GM21526 (cell line): ENCODE measurements around the gene FGD2.
"Not testable (repeated sequence)": the region's sequence is repeated elsewhere in the genome, so short reads cannot be mapped to it uniquely, and the experiment has no call there.

Source experiments
- ATAC-seq: cut with Tn5 transposase; IDR thresholded peaks from one replicate; pipeline ENCODE4 v1.9.1; 2021; ENCODE audit warnings: moderate library complexity; ENCODE audit not compliant: unreplicated experiment, low FRiP score

FGD2 gene

DNA sequence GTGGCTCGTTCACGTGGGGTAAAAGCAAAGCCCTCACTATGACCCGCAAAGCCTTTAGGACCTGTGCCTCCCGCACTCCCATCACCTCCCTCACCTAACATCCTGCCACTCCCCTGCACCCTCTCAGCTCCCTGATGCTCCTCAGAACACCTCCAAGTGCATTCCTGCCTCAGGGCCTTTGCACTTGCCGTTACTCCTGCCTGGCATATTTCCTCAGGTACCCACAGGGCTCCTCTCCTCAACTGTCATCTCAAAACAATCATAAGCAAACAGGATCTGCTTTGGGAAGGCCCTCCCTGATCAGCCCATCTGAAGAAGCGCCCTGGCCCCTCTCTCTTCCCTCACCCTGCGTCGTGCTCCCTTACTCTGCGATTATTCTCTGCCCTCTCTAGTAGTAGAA lies 49.1 kb downstream of the FGD2 start:
- ATAC-seq, result no peak

DNA sequence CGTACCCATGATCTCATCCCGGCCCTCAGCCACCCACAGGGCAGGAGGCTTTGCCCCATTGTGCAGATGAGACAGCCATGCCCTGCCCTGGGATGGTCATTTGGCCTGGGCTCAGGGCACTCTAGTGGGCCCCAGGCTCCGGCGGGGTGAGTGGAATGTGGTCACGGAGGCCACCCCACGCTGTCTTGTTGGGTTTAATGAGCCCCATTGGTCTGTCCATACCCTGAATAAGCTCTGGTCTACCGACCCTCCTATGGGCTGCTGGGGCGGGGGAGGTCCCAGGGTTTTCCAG lies 50.6 kb downstream of the FGD2 start:
- ATAC-seq, result no peak

DNA sequence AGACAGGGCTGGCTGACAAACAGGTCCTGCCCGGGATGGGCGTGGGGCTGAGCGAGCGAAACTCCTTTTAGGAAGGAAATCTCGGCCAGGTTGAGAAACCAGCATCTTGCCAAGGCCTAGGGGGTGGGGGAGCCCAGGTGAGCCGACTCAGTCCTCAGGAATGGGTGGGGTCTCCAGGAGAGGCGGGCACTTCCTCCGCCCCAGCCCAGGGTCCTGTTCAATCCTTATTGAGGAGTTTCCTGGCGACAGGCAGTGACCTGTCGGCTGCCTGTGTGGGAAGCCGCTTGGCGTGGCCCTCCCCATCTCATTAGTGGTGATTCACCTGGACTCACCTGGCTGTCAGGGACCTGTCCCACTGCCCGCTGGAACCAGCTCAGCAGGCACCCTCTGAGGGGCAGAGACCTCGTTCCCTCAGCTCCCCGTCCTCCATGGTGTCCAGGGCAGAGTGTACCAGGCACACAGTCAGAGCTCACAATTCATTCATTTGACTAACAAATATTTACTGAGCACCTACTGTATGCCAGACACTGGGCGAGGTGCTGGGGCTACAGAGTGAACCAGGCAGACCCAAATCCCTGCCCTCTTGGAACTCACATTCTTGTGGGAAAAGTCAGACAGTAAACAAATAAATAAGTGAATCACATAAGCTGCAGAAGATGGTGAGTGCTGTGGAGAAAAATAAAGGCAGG lies 51.1 kb downstream of the FGD2 start:
- ATAC-seq, result no peak

DNA sequence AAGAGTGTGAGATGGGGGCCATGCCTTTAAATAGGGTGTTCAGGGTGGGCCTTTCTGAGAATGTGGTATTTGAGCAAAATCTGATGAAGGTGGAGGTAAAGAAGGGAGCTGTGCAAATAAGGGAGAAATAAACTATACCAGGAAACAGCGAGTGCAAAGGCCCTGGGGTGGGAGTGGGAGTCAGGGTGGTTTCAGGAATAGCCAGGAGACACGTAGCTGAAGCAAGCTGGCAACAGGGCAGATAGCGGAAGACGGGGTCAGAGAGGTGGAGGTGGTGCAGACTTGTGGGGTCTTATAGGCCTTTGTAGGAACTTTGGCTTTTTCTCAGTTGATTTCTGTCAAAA lies 51.6 kb downstream of the FGD2 start:
- no peak for ATAC-seq

DNA sequence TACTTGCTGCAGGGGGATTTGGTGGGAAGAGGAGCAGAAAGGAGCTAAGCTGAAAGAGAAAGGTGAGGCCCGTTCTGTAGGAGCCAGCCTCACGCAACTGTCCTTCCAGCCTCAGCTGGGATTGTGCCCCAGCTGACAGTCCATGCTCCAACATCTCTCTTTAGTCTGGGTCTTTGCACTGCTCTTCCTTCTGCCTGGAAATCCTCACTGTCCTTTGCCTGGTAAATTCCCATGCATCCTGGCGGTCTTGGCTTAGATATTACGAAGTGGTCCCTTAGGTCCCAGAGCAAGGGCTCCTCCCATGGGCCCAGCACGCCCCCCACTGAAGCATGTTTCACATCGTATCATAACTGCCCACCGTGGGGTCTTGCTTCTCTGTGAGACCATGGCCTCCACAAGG lies 52.2 kb downstream of the FGD2 start:
- ATAC-seq, result no peak

DNA sequence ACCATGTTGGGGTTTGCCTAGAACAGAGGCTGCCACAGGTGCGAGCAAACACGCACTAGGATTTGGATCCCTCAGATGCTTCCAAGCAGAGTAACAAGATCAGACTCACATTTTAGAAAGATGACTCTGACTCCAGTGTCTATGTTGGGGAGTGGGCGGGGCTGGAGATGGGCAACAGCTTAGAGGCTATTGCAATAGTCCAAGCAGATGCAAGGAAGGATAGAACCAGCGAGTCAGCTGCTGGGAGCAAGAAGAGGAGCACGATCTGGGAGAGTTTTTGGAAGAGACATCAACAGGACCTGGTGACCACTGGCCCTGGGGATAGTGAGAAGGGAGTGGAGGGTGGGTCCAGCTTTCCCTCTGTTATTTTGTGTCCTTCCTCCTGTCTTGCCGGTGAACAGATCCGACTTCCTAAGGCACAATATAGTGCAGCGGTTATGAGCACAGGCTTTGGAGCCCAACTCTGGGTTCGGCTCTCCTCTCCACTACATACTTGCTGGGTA lies 52.7 kb downstream of the FGD2 start:
- ATAC-seq, result no peak

DNA sequence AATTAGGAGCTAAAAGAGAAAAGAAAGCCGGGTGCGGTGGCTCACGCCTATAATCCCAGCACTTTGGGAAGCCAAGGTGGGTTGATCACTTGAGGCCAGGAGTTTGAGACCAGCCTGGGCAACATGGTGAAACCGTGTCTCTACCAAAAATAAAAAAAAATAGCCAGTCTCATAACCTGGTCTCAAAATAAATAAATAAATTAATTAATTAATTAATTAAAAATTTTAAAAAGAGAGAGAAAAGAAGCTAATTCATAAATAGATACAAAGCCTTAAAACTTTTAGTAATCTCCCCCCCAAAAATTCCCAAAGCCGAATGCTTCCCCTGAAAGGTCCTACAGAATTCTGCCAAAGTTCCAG lies 53.5 kb downstream of the FGD2 start:
- ATAC-seq, result not testable (repeated sequence)

DNA sequence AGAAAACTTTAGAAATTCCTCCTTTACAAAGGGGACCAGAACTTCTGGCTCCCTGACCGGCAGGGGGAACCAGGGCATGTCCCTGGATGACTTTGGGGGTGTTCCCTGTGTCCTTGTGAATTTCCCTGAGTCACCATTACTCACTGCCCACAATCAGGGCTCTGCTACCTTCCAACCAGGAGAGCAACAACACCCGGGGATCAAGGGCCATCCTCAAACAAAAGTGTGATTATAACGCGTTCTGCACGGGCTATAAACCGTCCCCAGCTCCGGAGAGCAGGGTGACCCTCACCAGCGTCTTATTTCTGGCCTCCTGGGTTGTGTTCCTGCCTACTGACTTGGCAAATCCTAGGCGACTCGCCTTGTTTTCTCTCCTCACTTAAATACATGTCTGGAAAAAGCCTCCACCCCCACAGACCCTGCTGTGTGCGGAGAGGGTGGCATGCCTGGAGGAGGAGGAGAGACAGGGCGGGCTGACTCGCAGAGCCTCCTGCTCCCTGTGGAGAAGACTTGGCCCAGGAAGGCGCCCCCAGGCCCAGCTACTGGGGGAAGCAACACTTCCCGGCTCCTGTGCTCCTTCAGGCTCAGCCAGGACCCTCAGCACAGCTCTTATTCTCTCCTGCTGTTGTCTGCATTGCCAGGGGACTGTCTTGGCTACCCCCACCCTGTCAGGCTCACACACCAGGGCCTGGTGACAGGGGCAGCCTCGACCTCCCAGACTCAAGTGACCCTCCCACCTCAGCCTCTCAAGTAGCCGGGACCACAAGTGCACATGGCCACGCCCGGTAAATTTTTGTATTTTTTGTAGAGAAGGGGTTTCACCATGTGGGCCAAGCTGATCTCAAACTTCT lies 54.1 kb downstream of the FGD2 start:
- ATAC-seq, result no peak

DNA sequence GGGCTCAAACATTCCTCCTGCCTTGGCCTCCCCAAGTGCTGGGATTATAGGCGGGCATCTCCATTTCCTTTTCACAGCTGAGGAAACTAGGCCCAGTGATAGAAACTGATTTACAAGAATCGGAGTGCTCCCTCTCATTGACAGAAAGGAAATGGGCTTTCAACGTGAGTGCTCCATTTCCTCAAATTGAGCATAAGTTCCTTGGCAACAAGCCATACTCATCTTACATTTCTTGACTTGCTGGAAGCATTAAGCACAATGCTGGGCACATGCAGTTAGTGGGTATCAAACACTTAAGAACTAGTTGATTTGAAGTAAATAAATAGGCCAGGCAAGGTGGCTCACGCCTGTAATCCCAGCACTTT lies 54.7 kb downstream of the FGD2 start:
- no peak for ATAC-seq

DNA sequence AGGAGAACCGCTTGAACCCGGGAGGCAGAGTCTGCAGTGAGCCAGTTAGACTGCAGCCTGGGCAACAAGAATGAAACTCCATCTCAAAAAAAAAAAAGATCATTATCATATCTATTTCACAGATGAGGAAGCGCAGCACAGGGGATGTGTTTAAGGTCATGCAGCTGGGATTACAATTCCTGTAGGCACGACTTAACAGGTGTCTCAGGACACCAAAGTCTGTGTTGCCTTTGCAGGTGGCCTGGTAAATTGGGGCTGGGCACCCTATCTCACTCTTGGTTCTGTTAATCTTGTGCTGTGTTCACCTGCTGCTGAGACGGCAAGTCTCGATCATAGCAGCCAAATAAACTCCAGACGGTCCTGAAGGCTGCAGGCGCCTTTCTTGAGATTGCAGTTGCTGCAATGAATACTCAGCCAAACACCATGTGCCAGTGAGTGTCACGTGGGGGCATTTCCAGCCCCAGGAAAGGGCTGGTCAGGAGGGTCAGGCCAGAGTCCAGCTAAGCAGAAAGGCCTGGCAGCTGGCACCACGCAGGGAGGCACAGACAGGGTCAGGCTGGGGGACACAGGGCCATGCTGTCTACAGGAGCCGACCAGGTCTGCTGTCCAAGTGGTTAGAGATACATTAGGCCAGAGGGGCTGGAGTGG lies 55.8 kb downstream of the FGD2 start:
- ATAC-seq, result no peak

DNA sequence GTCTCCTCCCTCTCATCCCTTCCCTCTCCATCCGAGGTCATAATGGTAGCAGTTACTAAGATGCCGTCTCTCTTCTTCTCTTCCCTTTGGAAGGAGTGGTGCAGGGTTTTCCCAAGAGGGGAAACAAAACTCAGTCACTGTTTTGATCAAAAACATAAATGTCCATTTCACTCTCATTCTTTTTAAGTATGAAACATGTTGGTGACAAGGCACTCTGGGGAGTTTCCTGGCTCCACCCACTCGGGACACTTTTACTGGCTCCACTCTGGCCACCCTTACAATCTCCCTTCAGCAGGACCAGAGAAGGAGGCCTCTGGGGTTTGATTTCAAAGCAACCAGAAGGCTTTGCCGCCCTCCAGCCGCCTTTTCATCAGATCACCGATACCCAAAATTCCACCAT lies 57.0 kb downstream of the FGD2 start:
- no peak for ATAC-seq

DNA sequence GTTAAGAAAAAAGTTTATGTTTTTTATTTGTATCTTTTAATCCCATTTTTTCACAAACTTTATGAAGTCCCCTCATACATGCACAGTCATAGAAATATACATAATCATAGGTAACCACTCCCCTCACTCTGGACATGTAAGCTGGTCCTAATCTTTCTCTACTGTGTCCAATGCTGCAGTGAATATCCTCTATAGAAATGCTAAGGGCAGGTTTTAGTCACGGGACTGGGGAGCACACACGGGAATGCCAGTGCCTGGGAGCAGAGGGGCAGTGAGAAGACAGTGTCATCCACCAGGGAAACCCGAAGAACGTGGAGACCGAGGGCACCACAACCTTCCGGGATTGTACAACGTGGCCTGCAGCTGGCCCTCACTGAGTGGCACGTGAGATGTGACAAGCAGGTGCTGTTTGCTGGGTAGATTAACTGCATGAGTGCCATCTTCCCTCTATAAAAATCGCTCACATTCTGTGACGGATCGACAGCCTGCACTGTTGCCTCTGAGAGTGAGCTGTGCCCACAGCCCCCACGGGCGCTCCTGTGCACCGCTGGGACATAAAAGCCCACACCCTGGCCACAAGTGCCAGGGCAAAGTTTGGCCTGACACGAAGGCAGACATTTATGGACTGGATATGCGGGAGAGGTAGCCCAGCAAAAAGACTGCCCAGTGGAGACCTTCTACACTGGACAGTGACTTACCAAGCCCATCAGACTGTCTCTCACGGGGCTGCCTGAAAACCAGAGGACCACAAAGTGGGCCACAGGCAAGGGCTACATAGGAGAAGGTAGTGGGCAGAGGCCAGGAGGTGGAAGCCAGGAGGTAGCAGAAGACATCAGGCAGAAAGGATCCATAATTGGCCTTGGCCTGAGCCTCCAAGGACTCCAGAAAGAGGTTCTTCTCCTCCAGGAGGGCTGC lies 63.2 kb downstream of the FGD2 start:
- no peak for ATAC-seq

DNA sequence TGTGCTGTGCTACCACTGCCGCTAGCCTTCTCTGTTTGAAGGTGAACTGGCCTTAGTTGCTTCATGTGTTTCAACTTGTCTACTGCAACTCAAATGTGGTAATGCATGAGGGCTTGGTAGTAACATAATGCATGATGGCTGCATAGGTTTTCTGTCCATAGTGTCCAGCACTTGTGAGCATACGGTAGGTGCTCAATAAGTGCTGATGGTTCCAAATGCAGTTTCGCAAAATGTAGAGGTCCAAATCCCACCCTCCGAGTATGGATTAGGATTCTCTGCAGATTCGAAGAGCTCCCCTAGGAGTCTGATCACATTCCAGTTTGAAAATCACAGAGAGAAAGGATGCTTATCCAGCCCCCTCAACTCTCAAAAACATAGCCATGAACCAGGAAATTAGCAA lies 64.2 kb downstream of the FGD2 start:
- ATAC-seq, result no peak

DNA sequence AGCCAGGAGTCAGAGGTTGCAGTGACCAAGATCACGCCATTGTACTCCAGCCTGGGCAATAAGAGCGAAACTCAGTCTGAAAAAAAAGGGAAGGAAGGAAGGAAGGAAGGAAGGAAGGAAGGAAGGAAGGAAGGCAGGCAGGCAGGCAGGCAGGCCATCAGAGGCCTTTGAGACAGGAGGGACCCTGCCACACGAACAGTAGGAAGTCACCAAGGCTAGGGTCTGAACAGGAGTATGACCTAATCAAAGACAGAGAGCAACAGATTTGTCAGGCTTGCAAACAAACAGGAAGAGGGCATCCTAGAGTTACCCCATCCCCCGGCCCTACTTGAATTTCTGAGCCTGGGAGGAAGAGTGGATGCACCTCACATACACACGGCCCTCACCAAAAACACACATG lies 67.1 kb downstream of the FGD2 start:
- ATAC-seq, result no peak

DNA sequence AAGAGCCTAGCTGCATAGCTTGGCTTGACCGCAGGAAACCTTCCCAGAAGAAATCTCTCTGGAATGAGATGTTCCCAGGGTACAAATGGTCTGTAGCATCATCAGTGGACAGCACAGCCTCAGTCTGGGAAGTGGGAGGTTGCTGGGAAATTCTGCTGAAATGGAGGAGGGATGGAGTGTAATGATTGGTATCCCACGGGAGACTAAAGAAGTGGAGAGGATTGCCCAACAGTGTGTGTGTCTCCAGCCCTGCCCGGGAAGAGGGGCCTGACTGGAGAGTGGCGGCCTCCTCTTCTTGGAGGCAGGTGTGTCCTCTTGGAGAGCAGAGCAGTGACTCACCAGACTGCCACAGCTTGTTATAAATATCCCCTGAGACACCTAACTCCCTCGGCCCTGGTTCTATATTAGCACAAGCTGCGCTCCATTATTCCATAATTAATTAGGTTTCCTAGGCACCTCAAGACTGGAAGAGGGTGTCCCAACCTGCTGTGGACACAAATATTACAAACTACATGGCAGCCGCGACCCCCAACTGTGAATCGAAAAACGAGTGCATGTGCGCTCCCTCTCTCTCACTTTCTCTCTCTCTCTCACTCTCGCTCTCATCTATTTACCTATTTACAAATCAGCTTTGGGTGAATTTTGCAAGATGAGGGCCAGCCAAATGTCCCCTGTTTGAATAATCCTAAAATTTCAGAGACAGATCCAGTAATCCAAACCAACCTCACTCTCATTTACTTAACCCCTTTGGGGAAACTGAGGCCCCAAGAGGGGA lies 68.8 kb downstream of the FGD2 start:
- no peak for ATAC-seq

DNA sequence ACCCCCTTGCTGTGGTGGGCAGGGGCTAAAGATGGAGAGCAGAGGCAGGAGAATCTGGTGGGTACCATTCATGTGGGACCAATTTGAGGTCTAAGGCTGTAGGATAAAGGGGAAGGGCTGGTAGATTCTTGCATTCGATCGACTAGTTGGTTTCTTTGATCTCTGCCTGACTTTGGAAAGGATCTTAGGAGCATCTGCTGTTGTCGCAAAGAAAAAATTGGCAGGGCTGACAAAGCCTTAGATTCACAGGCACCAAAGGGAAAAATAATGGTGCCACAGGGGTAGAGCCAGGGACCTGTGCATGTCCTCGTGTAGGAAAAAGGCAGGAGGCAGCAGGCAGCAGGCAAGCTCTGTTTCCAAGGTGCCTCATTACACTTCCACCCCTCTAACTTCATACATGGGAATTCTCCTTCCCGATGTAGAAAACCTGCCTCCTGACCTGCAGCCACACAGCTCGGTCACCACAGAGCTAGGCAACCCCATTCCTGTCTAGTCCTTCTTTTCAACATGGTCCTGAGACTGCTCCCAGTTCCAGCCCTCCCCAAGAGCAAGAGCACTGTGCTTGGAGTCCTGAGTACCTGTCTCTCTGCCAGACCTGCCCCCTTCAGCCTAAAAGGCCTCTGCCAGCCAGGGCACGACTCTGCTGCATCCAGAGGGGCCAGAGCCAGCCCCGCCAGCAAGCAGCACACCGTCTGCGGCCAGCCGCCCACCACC lies 71.9 kb downstream of the FGD2 start:
- ATAC-seq, result no peak

DNA sequence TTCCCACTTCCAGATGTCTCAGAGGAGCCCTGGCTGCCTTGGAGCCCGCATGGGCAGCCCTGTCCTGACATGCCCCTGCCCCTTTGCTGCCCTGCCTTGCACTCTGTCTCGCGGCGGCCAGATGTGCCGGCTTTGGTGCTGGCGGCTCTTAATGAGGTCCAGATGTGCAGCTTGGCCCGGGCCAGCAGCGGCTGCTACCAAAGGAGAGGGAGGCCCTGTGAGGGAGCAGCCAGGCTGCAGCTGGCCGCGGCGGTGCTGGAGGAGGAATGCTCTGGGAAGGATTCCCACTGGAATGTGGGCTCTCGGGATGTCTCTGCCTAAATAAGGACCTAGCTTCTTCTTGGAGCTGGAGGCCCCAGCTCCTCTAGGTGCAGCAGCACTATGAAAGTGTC lies 72.4 kb downstream of the FGD2 start:
- no peak for ATAC-seq
